GM06990 (cell line): ENCODE data around the gene PSMG2.

Experiments
- DNase-seq: peaks from one replicate; pipeline ENCODE4 v3.0.0-alpha.2; 2011; ENCODE audit not compliant: insufficient read length; ENCODE audit errors: extremely low read depth
- H3K27me3 ChIP-seq: replicated peaks from 2 replicates; pipeline ENCODE4 v1.6.0; 2011; ENCODE audit warnings: low read length; ENCODE audit not compliant: control insufficient read depth, insufficient read depth
- H3K36me3 ChIP-seq: 2 replicates; pipeline ENCODE4 v1.5.1; 2011; ENCODE audit warnings: low read length; ENCODE audit not compliant: control insufficient read depth, insufficient read depth
- H3K4me3 ChIP-seq: replicated peaks from 2 replicates; pipeline ENCODE4 v1.5.1; 2011; ENCODE audit warnings: low read depth, mild to moderate bottlenecking, control low read depth, low read length
- TF ChIP-seq, protein P1 (sequence below): IDR thresholded peaks from 2 replicates; pipeline ENCODE4 v1.5.1; 2011; ENCODE audit warnings: low read length, control low read depth, mild to moderate bottlenecking, inconsistent platforms; ENCODE audit not compliant: insufficient read depth, poor library complexity, severe bottlenecking

PSMG2 gene

DNA sequence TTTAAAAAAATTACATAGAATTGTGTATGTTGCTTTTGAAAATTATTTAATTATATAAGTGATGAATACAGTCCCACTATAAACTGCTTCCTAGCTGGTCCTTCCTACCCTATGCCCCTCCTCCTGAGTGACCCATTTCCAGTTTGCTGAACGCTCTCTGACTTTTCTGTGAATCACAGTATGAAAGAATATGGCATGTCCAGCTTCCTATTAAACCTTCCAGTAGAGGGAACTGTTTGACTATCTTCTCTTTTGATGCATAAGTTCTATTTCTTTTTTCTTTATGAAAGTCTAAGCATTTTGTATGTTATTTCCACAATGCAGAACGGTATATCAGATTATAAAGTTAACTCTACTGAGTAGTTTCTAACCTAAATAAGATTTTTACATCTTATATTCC, 41.3 kb downstream of the PSMG2 start:
- DNase-seq: no peak
- TF ChIP-seq, protein P1, sequence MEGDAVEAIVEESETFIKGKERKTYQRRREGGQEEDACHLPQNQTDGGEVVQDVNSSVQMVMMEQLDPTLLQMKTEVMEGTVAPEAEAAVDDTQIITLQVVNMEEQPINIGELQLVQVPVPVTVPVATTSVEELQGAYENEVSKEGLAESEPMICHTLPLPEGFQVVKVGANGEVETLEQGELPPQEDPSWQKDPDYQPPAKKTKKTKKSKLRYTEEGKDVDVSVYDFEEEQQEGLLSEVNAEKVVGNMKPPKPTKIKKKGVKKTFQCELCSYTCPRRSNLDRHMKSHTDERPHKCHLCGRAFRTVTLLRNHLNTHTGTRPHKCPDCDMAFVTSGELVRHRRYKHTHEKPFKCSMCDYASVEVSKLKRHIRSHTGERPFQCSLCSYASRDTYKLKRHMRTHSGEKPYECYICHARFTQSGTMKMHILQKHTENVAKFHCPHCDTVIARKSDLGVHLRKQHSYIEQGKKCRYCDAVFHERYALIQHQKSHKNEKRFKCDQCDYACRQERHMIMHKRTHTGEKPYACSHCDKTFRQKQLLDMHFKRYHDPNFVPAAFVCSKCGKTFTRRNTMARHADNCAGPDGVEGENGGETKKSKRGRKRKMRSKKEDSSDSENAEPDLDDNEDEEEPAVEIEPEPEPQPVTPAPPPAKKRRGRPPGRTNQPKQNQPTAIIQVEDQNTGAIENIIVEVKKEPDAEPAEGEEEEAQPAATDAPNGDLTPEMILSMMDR: peak; percentile 36

GRCh38 chr18:12745095-12745795, 42.4 kb downstream of the PSMG2 start:
- Histone ChIP-seq H3K36me3 (no peaks in the 10 kb centered on the region), H3K27me3 (no peaks in the 10 kb centered on the region), H3K4me3 (no peak overlapping the region)
- no peak for DNase-seq
- TF ChIP-seq, protein P1: no peak

More for the DNA sequence above, 41.3 kb downstream of the PSMG2 start:
- Histone ChIP-seq H3K4me3 (no peak overlapping the region), H3K36me3 (no peaks in the 10 kb centered on the region), H3K27me3 (no peaks in the 10 kb centered on the region)

GRCh38 chr18:12747530-12748315, 44.9 kb downstream of the PSMG2 start:
- Histone ChIP-seq H3K4me3 (no peak overlapping the region), H3K36me3 (no peaks in the 10 kb centered on the region), H3K27me3 (no peaks in the 10 kb centered on the region)
- DNase-seq: no peak
- TF ChIP-seq, protein P1: no peak

DNA sequence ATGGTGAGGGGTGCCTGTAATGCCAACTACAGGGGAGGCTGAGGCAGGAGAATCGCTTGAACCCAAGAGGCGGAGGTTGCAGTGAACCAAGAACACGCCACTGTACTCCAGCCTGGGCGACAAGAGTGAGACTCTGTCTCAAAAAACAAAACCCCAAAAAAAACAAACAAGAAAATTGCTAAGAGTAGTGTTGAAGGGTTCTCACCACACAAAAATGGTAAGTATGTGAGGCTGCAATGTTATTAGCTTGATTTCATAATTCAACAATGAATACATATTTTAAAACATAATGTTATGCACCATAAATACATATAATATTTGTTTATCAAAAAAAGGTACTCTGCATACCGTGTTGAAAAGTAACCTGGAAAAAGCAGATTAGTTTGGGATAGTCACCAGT, 45.8 kb downstream of the PSMG2 start:
- H3K4me3 ChIP-seq: no peak overlapping the region
- TF ChIP-seq, protein P1: no peak
- no peaks in the 10 kb centered on the region for H3K36me3 ChIP-seq
- no peaks in the 10 kb centered on the region for H3K27me3 ChIP-seq
- no peak for DNase-seq

DNA sequence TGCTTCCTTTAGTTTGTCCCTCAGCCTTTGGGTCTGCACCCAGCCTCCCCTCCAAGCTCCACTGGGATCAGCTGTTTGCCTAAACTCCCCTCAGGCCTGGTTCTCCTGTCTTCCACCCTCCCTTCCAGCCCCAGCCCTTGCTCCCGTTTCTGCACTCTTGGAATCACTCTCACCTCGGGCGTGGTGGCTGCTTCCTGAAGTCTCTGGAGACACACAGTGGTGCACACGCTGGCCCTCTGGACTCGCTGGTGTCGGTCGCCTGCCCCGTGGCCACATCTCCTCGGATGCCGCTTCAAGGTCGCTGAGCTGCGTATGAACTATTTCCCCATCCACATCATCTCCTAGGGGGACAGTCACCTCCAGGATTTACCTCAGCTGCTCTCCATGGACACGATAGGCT, 46.3 kb downstream of the PSMG2 start:
- no peak for DNase-seq
- Histone ChIP-seq H3K4me3 (no peak overlapping the region), H3K36me3 (no peaks in the 10 kb centered on the region), H3K27me3 (no peaks in the 10 kb centered on the region)
- TF ChIP-seq, protein P1: no peak
